ENCODE data around the gene CNTN2.

CNTN2 gene

GRCh38 chr1:205069371-205070125, 26.5 kb downstream of the CNTN2 start:
- no peak for DNase-seq (ENCODE audit: extremely low read depth in 1 of 2, low read depth in 1 of 2)

- DNase-seq (ENCODE audit: extremely low read depth in 1 of 2, low read depth in 1 of 2) = no peak
Measured at GRCh38 chr1:205071028-205071409, 28.0 kb downstream of the CNTN2 start.

GRCh38 chr1:205071801-205072200, 28.8 kb downstream of the CNTN2 start:
- DNase-seq (ENCODE audit: extremely low read depth in 1 of 2, low read depth in 1 of 2) = no peak

- DNase-seq (ENCODE audit: extremely low read depth in 1 of 2, low read depth in 1 of 2) = no peak
Measured at GRCh38 chr1:205072286-205072685, 29.3 kb downstream of the CNTN2 start.

GRCh38 chr1:205072881-205073280, 29.9 kb downstream of the CNTN2 start:
- DNase-seq (ENCODE audit: extremely low read depth in 1 of 2, low read depth in 1 of 2) = no peak

- no peak for DNase-seq (ENCODE audit: extremely low read depth in 1 of 2, low read depth in 1 of 2)
Measured at GRCh38 chr1:205073511-205073910, 30.5 kb downstream of the CNTN2 start.

- DNase-seq (ENCODE audit: extremely low read depth in 1 of 2, low read depth in 1 of 2) = no peak
Measured at GRCh38 chr1:205074084-205074483, 31.1 kb downstream of the CNTN2 start.

- no peak for DNase-seq (ENCODE audit: extremely low read depth in 1 of 2, low read depth in 1 of 2)
Measured at GRCh38 chr1:205074513-205074912, 31.5 kb downstream of the CNTN2 start.

GRCh38 chr1:205075642-205076155, 32.7 kb downstream of the CNTN2 start:
- no peak for DNase-seq (ENCODE audit: extremely low read depth in 1 of 2, low read depth in 1 of 2)

GRCh38 chr1:205076245-205076761, 33.3 kb downstream of the CNTN2 start:
- no peak for DNase-seq (ENCODE audit: extremely low read depth in 1 of 2, low read depth in 1 of 2)

- DNase-seq (ENCODE audit: extremely low read depth in 1 of 2, low read depth in 1 of 2) = no peak
Measured at GRCh38 chr1:205077158-205077933, 34.3 kb downstream of the CNTN2 start.

GRCh38 chr1:205077934-205078311, 34.9 kb downstream of the CNTN2 start:
- DNase-seq (ENCODE audit: extremely low read depth in 1 of 2, low read depth in 1 of 2) = no peak

- DNase-seq (ENCODE audit: extremely low read depth in 1 of 2, low read depth in 1 of 2) = no peak
Measured at GRCh38 chr1:205082431-205082830, 39.4 kb downstream of the CNTN2 start.

- no peak for DNase-seq (ENCODE audit: extremely low read depth in 1 of 2, low read depth in 1 of 2)
Measured at GRCh38 chr1:205084360-205084759, 41.3 kb downstream of the CNTN2 start, which contains the start of gene TMEM81. TSS of gene TMEM81 (minus strand) at chr1:205084460. CDS start at chr1:205084320, 140 bp downstream.

- DNase-seq (ENCODE audit: extremely low read depth in 1 of 2, low read depth in 1 of 2) = no peak
Measured at GRCh38 chr1:205088341-205088740, 45.3 kb downstream of the CNTN2 start.

GRCh38 chr1:205091043-205091740, 48.2 kb downstream of the CNTN2 start:
- no peak for DNase-seq (ENCODE audit: extremely low read depth in 1 of 2, low read depth in 1 of 2)

GRCh38 chr1:205095422-205095821, 52.4 kb downstream of the CNTN2 start:
- no peak for DNase-seq (ENCODE audit: extremely low read depth in 1 of 2, low read depth in 1 of 2)

- no peak for DNase-seq (ENCODE audit: extremely low read depth in 1 of 2, low read depth in 1 of 2)
Measured at GRCh38 chr1:205098242-205098641, 55.2 kb downstream of the CNTN2 start.

- DNase-seq (ENCODE audit: extremely low read depth in 1 of 2, low read depth in 1 of 2) = no peak
Measured at GRCh38 chr1:205102404-205102803, 59.4 kb downstream of the CNTN2 start.

GRCh38 chr1:205107327-205107726, 64.3 kb downstream of the CNTN2 start:
- no peak for DNase-seq (ENCODE audit: extremely low read depth in 1 of 2, low read depth in 1 of 2)

GRCh38 chr1:205108464-205108863, 65.5 kb downstream of the CNTN2 start:
- DNase-seq (ENCODE audit: extremely low read depth in 1 of 2, low read depth in 1 of 2) = no peak
